Measurements from ENCODE around the gene FAM149A. TPM values are rescaled to one million over a fixed set of nuclear protein-coding genes. Genes with fewer than 3 reads are reported as not detected.

The FAM149A gene
- total and polyA plus RNA-seq, 2 experiments from 2014 or later = 10.8 to 13.3 TPM

- Histone ChIP-seq H3K9me2 (ENCODE audit: insufficient read depth) (peaks cover 15% of the 10 kb centered on the region), H3K4me2 (no peak overlapping the region), H3K36me3 (ENCODE audit: insufficient read depth) (no peaks in the 10 kb centered on the region), H3K4me1 (ENCODE audit: insufficient read depth) (no peaks in the 10 kb centered on the region), H3K79me2 (replicated peaks; ENCODE audit: insufficient read depth) (no peaks in the 10 kb centered on the region), H3K27me3 (ENCODE audit: insufficient read depth) (no peaks in the 10 kb centered on the region), H3K27ac (ENCODE audit: low read depth) (no peak overlapping the region), H3F3A (replicated peaks; ENCODE audit: low read depth) (no peaks in the 10 kb centered on the region), H2AFZ (no peak overlapping the region), H4K20me1 (replicated peaks; ENCODE audit: insufficient read depth) (no peaks in the 10 kb centered on the region), H3K4me3 (no peak overlapping the region)
- no peak for DNase-seq (ENCODE audit: low spot score)
- Mint-ChIP-seq H3K4me1 (peaks cover 7% of the 10 kb centered on the region; the same call in 1 of the 3 replicates), H3K4me3 (no peak overlapping the region), H3K9me3 (peaks cover 10% of the 10 kb centered on the region), H3K36me3 (ENCODE audit: low read depth) (peaks cover 3% of the 10 kb centered on the region; the same call in 2 of the 3 replicates), H3K27me3 (ENCODE audit: insufficient read depth, low read depth, poor library complexity) (no peaks in the 10 kb centered on the region), H3K27ac (no peak overlapping the region)
- TF ChIP-seq ZNF114 (CRISPR knock-in tag; IDR thresholded peaks at IDR 0.05) (no peak), ZNF331 (CRISPR knock-in tag; IDR thresholded peaks at IDR 0.05; ENCODE audit: low read depth) (no peak), EZH2phosphoT487 (IDR thresholded peaks at IDR 0.05; ENCODE audit: unreplicated experiment) (no peak), CTCF (conservative IDR thresholded peaks at IDR 0.05; ENCODE audit: low read depth in 2 of 2) (no peak), ZNF462 (CRISPR knock-in tag; IDR thresholded peaks at IDR 0.05) (no peak), EZH2 (IDR thresholded peaks at IDR 0.05; ENCODE audit: low read depth, unreplicated experiment) (no peak), POLR2AphosphoS5 (IDR thresholded peaks at IDR 0.05; ENCODE audit: low read depth) (no peak), JUNB (IDR thresholded peaks at IDR 0.05; ENCODE audit: unreplicated experiment) (no peak), NANOG (IDR thresholded peaks at IDR 0.05; ENCODE audit: borderline replicate concordance) (no peak), REST (IDR thresholded peaks at IDR 0.05; ENCODE audit: unreplicated experiment) (no peak), ETS1 (IDR thresholded peaks at IDR 0.05) (no peak), STAT1 (IDR thresholded peaks at IDR 0.05; ENCODE audit: unreplicated experiment) (no peak), CREB1 (CRISPR knock-in tag; IDR thresholded peaks at IDR 0.05; ENCODE audit: low read depth) (no peak)
- ATAC-seq = no peak
These were observed 113.3 kb downstream of the FAM149A start for GRCh38 chr4:186217733-186218293.
